HT1080 (cell line): ENCODE results near the gene CCT6A. TPM values are rescaled to one million over a fixed set of nuclear protein-coding genes. Genes with fewer than 3 reads are reported as not detected.
"Not testable (repeated sequence)": the region's sequence is repeated elsewhere in the genome, so short reads cannot be mapped to it uniquely, and the experiment has no call there.

Source experiments
- DNase-seq: peaks from one replicate; pipeline ENCODE4 v3.0.0-alpha.2; 2015; ENCODE audit warnings: low read depth
- polyA plus RNA-seq, 2 experiments: library from polyadenylated mRNA; depleted of rRNA; stranded (reverse); fragments of >200 nt; gene quantifications; 2 replicates each; pipeline ENCODE4 v1.2.3, GENCODE V29; 2015
- total RNA-seq: library from RNA; depleted of rRNA; stranded (reverse); fragments of >200 nt; shearing (Covaris generic); gene quantifications from 2 replicates; pipeline ENCODE4 v1.2.3, GENCODE V29; 2014; rRNA removed

Gene CCT6A
- total RNA-seq = 376 and 435 TPM in 2 replicates
- polyA plus RNA-seq (2015; cell fraction: cytosol; rRNA removed) = 333 and 336 TPM in 2 replicates
- polyA plus RNA-seq (2015; cell fraction: nucleus; rRNA removed) = 501 and 505 TPM in 2 replicates

- DNase-seq = peak; percentile 99
These were observed at the start of gene CCT6A, which contains the start of gene PSPH for GRCh38 chr7:56051339-56052191. Gene CCT6A (plus strand): TSS chr7:56051765. CDS start chr7:56051849, 84 bp downstream. Gene PSPH (minus strand): TSS chr7:56051444. CDS start chr7:56021212, 30,232 bp downstream.

GRCh38 chr7:56003749-56004148 is 47.8 kb upstream of the CCT6A start:
- no peak for DNase-seq

- peak; percentile 6 for DNase-seq
These were observed 44.4 kb upstream of the CCT6A start for GRCh38 chr7:56007167-56007652.

- DNase-seq = no peak
These were observed 43.7 kb upstream of the CCT6A start for GRCh38 chr7:56007891-56008290.

GRCh38 chr7:56009695-56010094 is 41.9 kb upstream of the CCT6A start:
- DNase-seq = no peak

GRCh38 chr7:56017015-56017414 is 34.5 kb upstream of the CCT6A start:
- DNase-seq = not testable (repeated sequence)

GRCh38 chr7:56019501-56019900 is 32.1 kb upstream of the CCT6A start:
- no peak for DNase-seq

- DNase-seq = no peak
These were observed 28.1 kb upstream of the CCT6A start for GRCh38 chr7:56023500-56023899.

GRCh38 chr7:56026538-56026937 is 25.0 kb upstream of the CCT6A start:
- no peak for DNase-seq

- peak; percentile 55 for DNase-seq
These were observed 22.5 kb upstream of the CCT6A start for GRCh38 chr7:56028942-56029630.

GRCh38 chr7:56030340-56030739 is 21.2 kb upstream of the CCT6A start:
- no peak for DNase-seq

GRCh38 chr7:56031556-56031955 is 20.0 kb upstream of the CCT6A start:
- DNase-seq = not testable (repeated sequence)

GRCh38 chr7:56032578-56032977 is 19.0 kb upstream of the CCT6A start:
- not testable (repeated sequence) for DNase-seq

- DNase-seq = peak; percentile 75
These were observed 17.7 kb upstream of the CCT6A start for GRCh38 chr7:56033671-56034432.

- no peak for DNase-seq
These were observed 10.8 kb upstream of the CCT6A start for GRCh38 chr7:56040730-56041129.

- not testable (repeated sequence) for DNase-seq
These were observed 5.8 kb upstream of the CCT6A start for GRCh38 chr7:56045758-56046157.

GRCh38 chr7:56046721-56047445 is 4.7 kb upstream of the CCT6A start:
- DNase-seq = no peak

- DNase-seq = not testable (repeated sequence)
These were observed 4.0 kb upstream of the CCT6A start for GRCh38 chr7:56047446-56048116.

GRCh38 chr7:56048245-56048644 is 3.3 kb upstream of the CCT6A start:
- no peak for DNase-seq

- not testable (repeated sequence) for DNase-seq
These were observed 2.8 kb upstream of the CCT6A start for GRCh38 chr7:56048763-56049162.
